GM10266 (cell line): ENCODE results near the gene TMEM235.

Experiments
- DNase-seq: peaks from one replicate; pipeline ENCODE4 v3.0.0; 2012; ENCODE audit errors: extremely low spot score
- TF ChIP-seq, protein P1 (sequence below): IDR thresholded peaks from 2 replicates; pipeline ENCODE4 v1.5.1; 2012; ENCODE audit warnings: mild to moderate bottlenecking, low read depth; ENCODE audit not compliant: control insufficient read depth, insufficient read depth; ENCODE audit errors: missing control alignments

The TMEM235 gene

DNA sequence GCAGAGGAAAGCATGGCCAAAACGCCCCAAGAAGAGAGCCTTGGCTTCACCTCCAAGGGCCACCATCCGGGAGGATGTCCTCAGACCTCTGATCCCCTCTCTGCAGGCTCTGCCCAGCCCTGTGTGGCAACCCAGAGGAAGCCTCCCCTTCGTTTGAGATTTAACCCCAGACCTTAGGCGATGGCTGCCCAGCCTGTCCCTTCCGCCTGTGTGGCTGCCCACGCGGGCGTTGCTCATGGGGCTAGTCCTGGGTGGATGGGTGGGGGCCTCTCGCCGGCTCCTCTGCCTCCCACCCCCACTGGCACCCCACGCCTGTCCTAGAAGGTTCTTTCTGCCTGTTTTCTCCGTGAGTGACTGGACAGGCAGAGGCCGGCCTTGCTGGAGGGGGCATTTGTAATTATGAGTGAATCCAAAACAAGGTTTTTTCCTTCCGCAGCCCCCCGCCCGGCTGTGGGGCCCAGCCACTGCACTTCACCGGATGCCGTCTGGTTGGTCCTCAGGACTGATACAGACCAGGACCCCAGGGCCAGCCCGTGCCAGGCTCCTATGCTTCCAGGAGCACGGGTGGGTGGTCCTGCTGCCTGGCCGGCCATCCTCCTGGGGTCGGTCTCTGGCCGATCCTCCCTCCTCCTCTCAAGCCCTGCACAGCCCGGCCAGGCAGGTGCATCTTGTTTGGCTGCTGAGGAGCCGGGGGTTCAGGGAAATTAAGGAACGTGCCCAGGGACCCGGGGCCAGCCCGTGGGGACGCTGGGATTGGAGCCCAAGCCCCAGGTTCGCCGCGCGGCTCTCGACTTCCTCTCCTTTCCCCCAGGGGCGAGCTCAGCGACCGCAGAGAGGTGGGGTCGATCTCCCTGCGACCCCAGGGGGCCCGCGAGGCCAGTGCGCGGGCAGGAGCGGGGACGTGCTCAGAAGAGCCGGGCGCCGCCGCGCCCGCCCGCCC is at the start of gene TMEM235:
Gene TMEM235 (plus strand): TSS at position 636 of the 940 bp plus-strand sequence. CDS start 393 bp downstream, outside the sequence.
- no peak for DNase-seq
- TF ChIP-seq, protein P1, sequence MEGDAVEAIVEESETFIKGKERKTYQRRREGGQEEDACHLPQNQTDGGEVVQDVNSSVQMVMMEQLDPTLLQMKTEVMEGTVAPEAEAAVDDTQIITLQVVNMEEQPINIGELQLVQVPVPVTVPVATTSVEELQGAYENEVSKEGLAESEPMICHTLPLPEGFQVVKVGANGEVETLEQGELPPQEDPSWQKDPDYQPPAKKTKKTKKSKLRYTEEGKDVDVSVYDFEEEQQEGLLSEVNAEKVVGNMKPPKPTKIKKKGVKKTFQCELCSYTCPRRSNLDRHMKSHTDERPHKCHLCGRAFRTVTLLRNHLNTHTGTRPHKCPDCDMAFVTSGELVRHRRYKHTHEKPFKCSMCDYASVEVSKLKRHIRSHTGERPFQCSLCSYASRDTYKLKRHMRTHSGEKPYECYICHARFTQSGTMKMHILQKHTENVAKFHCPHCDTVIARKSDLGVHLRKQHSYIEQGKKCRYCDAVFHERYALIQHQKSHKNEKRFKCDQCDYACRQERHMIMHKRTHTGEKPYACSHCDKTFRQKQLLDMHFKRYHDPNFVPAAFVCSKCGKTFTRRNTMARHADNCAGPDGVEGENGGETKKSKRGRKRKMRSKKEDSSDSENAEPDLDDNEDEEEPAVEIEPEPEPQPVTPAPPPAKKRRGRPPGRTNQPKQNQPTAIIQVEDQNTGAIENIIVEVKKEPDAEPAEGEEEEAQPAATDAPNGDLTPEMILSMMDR, result no peak

DNA sequence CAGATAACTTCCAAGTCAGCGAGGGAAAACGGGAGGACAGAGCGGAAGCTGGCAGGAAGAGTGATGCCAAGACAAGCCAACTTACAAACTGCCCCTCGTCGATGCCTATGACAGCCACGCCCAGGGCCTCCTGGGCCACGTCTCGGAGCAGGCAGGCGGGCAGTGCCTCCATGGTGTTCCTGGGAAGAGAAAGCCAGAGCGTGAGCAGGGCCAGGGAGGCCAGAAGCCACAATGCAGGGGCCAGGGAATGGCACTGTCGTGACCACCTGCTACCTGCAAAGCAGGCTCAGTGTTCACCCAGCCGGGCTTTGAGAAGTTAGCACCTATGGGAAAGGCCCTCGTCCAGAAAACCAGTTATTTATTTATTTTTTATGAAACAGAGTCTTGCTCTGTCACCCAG is 48.9 kb upstream of the TMEM235 start:
- TF ChIP-seq, protein P1, result no peak

DNA sequence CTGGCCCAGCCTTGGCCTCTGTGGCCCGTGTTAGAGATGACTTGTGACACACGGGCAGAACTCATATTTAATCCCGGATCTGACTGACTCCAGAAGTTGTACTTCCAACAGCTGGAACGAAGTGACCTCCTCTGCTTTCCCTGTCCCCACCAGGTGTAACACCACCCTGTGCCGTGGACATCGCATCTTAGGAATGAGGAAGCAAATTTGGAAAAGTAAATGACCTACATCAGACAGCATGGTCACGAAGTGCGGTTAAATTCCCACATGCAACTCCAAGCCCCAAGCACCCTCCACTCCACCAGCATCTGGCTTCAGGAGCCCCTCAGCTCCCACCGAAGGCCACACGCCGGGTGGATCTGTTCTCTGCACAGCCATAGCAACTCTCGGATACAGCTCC is 47.5 kb upstream of the TMEM235 start:
- no peak for DNase-seq
- TF ChIP-seq, protein P1, result no peak

More for the DNA sequence above, 48.9 kb upstream of the TMEM235 start:
- DNase-seq, result no peak

DNA sequence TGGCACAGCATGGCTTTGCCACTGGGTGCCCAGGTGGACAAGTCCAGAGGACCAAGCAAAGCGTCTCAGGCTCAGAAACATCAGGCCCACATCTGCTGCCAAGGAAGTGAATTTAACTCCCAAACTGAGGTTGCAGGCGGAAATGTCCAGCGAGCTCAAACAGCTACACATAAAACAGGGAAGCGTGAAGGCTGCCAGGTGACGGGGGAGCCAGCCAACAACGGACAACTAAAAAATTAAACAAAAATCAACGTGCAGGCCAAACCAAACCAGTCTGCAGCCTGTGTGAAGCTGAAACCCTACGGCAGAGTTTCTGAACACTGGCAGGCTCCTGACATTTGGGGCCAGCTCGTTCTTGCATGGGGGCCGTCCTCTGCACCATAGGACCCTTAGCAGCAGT is 47.1 kb upstream of the TMEM235 start:
- TF ChIP-seq, protein P1, result no peak
- no peak for DNase-seq

DNA sequence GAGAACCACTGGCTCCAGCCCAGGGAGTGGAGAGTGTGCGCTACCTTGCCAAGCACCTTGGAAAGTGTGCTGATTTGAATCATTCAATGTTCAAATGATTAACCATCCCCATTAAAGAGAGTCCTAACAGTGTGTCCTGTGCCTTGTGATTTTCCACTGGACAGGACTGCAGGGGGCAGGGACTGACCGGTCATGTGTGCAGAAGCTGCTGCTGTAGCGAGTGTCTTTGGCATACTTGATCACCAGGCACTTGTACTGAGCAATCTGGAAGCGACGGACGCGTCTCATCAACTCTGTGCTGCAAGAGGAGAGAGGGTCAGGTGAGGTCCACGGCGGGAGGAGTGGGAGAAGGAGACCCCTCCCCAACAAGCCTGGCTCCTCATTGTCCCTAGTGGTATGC is 46.6 kb upstream of the TMEM235 start:
- DNase-seq, result no peak
- TF ChIP-seq, protein P1, result no peak

DNA sequence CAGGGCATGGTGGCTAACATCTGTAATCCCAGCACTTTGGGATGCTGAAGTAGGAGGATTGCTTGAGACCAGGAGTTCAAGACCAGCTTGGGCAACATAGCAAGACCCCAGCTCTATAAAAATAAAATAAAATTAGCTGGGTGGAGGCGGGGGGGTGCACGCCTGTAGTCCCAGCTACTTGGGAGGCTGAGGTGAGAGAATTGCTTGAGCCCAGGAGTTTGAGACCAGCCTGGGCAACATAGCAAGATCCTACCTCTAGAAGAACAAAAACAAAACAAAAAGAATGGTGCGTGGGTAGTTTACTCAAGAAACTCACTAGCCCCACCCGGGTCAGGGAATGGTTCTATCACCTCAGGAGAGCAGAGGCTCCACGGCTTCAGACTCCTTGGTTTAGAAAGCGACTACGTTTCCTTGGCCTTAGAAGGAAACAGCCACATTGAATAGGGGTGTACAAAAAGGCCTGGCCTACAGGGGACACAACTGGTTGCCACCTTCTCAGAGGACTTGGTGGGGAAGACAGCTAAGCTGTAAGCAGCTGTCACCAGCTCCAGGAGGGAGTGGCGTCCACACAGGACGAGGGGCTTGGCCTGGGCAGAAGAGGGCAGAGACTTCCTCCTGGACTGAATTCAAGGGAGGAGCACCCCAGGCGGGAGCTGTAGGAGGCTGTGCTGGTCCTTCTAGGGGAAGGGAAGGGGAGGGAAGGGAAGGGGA is 45.3 kb upstream of the TMEM235 start:
- DNase-seq, result no peak
- TF ChIP-seq, protein P1, result no peak
